ENCODE results near the gene DNAH1. TPM values are rescaled to one million over a fixed set of nuclear protein-coding genes. Genes with fewer than 3 reads are reported as not detected.

The DNAH1 gene
- total RNA-seq, 1 experiment from 2014 or later, result 3.0 TPM

GRCh38 chr3:52343946-52344600 lies 28.0 kb downstream of the DNAH1 start:
- no peaks in the 10 kb centered on the region for H3K9me3 Mint-ChIP-seq (ENCODE audit: unreplicated experiment)
- H3K36me3 Mint-ChIP-seq (ENCODE audit: insufficient read depth, unreplicated experiment), result peaks cover 7% of the 10 kb centered on the region
- H3K4me3 Mint-ChIP-seq (ENCODE audit: unreplicated experiment), result no peak overlapping the region
- H3K27me3 Mint-ChIP-seq (ENCODE audit: insufficient read depth, unreplicated experiment), result peaks cover 7% of the 10 kb centered on the region
- intact Hi-C loops (cut with micrococcal nuclease), result no loop called here
- no peak overlapping the region for H3K27ac Mint-ChIP-seq (ENCODE audit: low read depth, unreplicated experiment)
- POLR2A ChIA-PET, result no interaction called here
- TF ChIP-seq, protein P1, sequence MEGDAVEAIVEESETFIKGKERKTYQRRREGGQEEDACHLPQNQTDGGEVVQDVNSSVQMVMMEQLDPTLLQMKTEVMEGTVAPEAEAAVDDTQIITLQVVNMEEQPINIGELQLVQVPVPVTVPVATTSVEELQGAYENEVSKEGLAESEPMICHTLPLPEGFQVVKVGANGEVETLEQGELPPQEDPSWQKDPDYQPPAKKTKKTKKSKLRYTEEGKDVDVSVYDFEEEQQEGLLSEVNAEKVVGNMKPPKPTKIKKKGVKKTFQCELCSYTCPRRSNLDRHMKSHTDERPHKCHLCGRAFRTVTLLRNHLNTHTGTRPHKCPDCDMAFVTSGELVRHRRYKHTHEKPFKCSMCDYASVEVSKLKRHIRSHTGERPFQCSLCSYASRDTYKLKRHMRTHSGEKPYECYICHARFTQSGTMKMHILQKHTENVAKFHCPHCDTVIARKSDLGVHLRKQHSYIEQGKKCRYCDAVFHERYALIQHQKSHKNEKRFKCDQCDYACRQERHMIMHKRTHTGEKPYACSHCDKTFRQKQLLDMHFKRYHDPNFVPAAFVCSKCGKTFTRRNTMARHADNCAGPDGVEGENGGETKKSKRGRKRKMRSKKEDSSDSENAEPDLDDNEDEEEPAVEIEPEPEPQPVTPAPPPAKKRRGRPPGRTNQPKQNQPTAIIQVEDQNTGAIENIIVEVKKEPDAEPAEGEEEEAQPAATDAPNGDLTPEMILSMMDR (IDR thresholded peaks at IDR 0.05; ENCODE audit: unreplicated experiment), result no peak
- no TSS peak for BruUV-seq (replicated peaks)
- DNase-seq (ENCODE audit: unreplicated experiment), result no peak
- CTCF ChIA-PET, result interaction anchor here (0.7 kb wide), 2 partner anchors 14 to 190 kb away, joined by 3 to 5 read pairs; partner anchors contain the start of gene POC1A
- peaks cover 6% of the 10 kb centered on the region for H3K4me1 Mint-ChIP-seq (ENCODE audit: insufficient read depth, unreplicated experiment)

DNA sequence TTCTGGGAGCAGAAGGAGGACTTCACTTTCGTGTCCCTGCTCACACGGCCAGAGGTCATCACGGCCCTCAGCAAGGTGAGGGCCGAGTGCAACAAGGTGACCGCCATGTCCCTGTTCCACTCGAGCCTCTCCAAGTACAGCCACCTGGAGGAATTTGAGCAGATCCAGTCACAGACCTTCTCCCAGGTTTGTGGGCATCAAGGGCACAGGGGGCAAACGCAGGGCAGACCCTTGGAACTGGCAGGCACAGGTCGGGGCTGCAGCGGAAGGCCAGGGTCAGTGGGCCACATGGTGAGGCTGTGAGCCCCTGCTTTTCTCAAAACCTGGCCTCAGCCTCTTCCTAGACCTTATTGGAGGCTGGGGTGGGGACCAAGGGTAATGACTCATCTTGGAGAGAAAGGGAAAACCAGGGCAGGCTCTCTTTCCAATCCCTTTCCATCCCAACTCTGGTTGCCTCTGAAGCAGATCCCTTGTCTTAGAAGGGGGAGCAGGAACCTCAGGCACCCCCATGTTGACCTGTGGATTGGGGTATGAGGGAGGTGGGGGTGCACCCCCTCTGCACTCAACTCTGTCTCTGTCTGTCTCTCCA lies 29.5 kb downstream of the DNAH1 start:
- Mint-ChIP-seq H3K27me3 (ENCODE audit: insufficient read depth, unreplicated experiment) (peaks cover 7% of the 10 kb centered on the region), H3K27ac (ENCODE audit: low read depth, unreplicated experiment) (no peak overlapping the region), H3K4me1 (ENCODE audit: insufficient read depth, unreplicated experiment) (no peaks in the 10 kb centered on the region), H3K9me3 (ENCODE audit: unreplicated experiment) (no peaks in the 10 kb centered on the region), H3K36me3 (ENCODE audit: insufficient read depth, unreplicated experiment) (peaks cover 7% of the 10 kb centered on the region), H3K4me3 (ENCODE audit: unreplicated experiment) (no peak overlapping the region)
- no peak for DNase-seq (ENCODE audit: unreplicated experiment)
- intact Hi-C loops (cut with micrococcal nuclease), result no loop called here
- BruUV-seq (replicated peaks), result no TSS peak
- ChIA-PET POLR2A (no interaction called here), CTCF (interaction anchor here (0.5 to 0.9 kb wide), 2 partner anchors 66 to 120 kb away, joined by 3 read pairs; partner anchors contain the start of gene TLR9)
- TF ChIP-seq, protein P1 (IDR thresholded peaks at IDR 0.05; ENCODE audit: unreplicated experiment), result no peak

- intact Hi-C loops (cut with micrococcal nuclease), result no loop called here
- DNase-seq (ENCODE audit: unreplicated experiment), result no peak
- TF ChIP-seq, protein P1 (IDR thresholded peaks at IDR 0.05; ENCODE audit: unreplicated experiment), result no peak
- no peak overlapping the region for H3K27ac Mint-ChIP-seq (ENCODE audit: low read depth, unreplicated experiment)
- H3K4me1 Mint-ChIP-seq (ENCODE audit: insufficient read depth, unreplicated experiment), result no peaks in the 10 kb centered on the region
- H3K27me3 Mint-ChIP-seq (ENCODE audit: insufficient read depth, unreplicated experiment), result peaks cover 7% of the 10 kb centered on the region
- H3K9me3 Mint-ChIP-seq (ENCODE audit: unreplicated experiment), result no peaks in the 10 kb centered on the region
- peaks cover 7% of the 10 kb centered on the region for H3K36me3 Mint-ChIP-seq (ENCODE audit: insufficient read depth, unreplicated experiment)
- ChIA-PET CTCF (interaction anchor here (1.8 kb wide), 1 partner anchor 8 kb away, joined by 7 read pairs; no protein-coding TSS in a partner anchor), POLR2A (no interaction called here)
- no peak overlapping the region for H3K4me3 Mint-ChIP-seq (ENCODE audit: unreplicated experiment)
- BruUV-seq (replicated peaks), result no TSS peak
These were observed 30.8 kb downstream of the DNAH1 start for GRCh38 chr3:52346623-52347530.

Data from MCF 10A (cell line).